ENCODE results near the gene UBE3B.

UBE3B gene

GRCh38 chr12:109432431-109432830 lies 45.0 kb upstream of the UBE3B start:
- TF ChIP-seq GABPA (IDR thresholded peaks at IDR 0.05; ENCODE audit: low read depth) = no peak
- no peak for TF ChIP-seq POLR2AphosphoS5 (IDR thresholded peaks at IDR 0.05; ENCODE audit: low read depth)
- TF ChIP-seq SPI1 (IDR thresholded peaks at IDR 0.05; ENCODE audit: borderline replicate concordance, low read depth) = no peak
- no peak for TF ChIP-seq CTCF (IDR thresholded peaks at IDR 0.05; ENCODE audit: insufficient read depth, low read length)
- TF ChIP-seq, protein P1, sequence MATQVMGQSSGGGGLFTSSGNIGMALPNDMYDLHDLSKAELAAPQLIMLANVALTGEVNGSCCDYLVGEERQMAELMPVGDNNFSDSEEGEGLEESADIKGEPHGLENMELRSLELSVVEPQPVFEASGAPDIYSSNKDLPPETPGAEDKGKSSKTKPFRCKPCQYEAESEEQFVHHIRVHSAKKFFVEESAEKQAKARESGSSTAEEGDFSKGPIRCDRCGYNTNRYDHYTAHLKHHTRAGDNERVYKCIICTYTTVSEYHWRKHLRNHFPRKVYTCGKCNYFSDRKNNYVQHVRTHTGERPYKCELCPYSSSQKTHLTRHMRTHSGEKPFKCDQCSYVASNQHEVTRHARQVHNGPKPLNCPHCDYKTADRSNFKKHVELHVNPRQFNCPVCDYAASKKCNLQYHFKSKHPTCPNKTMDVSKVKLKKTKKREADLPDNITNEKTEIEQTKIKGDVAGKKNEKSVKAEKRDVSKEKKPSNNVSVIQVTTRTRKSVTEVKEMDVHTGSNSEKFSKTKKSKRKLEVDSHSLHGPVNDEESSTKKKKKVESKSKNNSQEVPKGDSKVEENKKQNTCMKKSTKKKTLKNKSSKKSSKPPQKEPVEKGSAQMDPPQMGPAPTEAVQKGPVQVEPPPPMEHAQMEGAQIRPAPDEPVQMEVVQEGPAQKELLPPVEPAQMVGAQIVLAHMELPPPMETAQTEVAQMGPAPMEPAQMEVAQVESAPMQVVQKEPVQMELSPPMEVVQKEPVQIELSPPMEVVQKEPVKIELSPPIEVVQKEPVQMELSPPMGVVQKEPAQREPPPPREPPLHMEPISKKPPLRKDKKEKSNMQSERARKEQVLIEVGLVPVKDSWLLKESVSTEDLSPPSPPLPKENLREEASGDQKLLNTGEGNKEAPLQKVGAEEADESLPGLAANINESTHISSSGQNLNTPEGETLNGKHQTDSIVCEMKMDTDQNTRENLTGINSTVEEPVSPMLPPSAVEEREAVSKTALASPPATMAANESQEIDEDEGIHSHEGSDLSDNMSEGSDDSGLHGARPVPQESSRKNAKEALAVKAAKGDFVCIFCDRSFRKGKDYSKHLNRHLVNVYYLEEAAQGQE (IDR thresholded peaks at IDR 0.05; ENCODE audit: insufficient replicate concordance, low read depth) = no peak

DNA sequence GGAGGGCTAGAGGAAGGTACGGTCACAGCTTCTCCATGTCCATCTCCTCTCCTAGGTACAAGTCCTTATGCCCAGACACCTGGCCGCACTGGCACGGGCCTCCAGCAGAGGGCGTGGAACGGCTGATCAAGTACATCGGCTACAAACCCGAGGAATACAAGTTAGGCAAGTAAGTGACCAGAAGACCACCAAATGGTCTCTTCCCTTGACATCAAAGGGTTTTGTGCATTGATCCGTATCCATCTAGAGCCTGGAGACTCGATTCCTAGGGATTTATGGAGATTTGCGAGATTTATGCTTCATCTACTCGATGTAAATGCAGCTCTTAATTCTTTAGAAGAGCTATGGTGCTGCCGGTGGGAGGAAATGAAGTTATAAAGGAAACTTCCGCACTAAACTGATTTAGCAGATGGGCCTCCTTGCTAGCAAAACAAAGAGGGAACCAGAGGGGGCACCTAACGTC lies 44.6 kb upstream of the UBE3B start:
- Histone ChIP-seq H3K4me3 (replicated peaks; ENCODE audit: insufficient read depth, low read length) (no peak overlapping the region), H3K27me3 (ENCODE audit: insufficient read depth, poor library complexity, severe bottlenecking) (no peaks in the 10 kb centered on the region), H3K27ac (replicated peaks) (no peak overlapping the region)
- peak; percentile 92 for TF ChIP-seq CTCF (IDR thresholded peaks at IDR 0.05; ENCODE audit: insufficient read depth, low read length)
- TF ChIP-seq, protein P1 (IDR thresholded peaks at IDR 0.05; ENCODE audit: insufficient replicate concordance, low read depth) = no peak
- DNase-seq (ENCODE audit: low read depth in 1 of 2, low spot score in 1 of 2) = peak; percentile 42 to 81

More at GRCh38 chr12:109432431-109432830, 45.0 kb upstream of the UBE3B start:
- Histone ChIP-seq H3K27me3 (ENCODE audit: insufficient read depth, poor library complexity, severe bottlenecking) (no peaks in the 10 kb centered on the region), H3K27ac (replicated peaks) (no peak overlapping the region), H3K4me3 (replicated peaks; ENCODE audit: insufficient read depth, low read length) (no peak overlapping the region)
- no peak for DNase-seq (ENCODE audit: low read depth in 1 of 2, low spot score in 1 of 2)

DNA sequence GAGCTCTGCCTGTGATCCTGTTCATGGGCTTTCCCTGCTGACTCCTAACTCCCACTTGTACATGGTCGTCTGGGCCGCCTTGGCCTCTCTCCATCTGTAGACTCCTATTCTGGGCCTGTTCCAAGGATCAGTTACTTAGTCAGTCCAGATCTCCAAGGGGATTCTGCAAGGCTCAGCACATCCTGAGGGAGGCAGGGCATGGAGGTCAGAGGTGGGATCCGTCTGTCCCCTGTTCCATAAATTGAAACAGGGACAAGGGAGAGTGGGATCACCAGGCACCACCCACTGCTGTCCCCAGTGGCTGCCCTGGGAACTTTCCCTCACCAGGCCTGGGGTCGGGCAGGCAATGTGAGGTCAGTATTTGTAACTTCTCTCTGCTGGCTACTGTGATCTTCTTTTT lies 43.8 kb upstream of the UBE3B start:
- no peak for DNase-seq (ENCODE audit: low read depth in 1 of 2, low spot score in 1 of 2)
- no peak for TF ChIP-seq SPI1 (IDR thresholded peaks at IDR 0.05; ENCODE audit: borderline replicate concordance, low read depth)
- TF ChIP-seq POLR2AphosphoS5 (IDR thresholded peaks at IDR 0.05; ENCODE audit: low read depth) = no peak
- peak; percentile 14 for TF ChIP-seq CTCF (IDR thresholded peaks at IDR 0.05; ENCODE audit: insufficient read depth, low read length)
- no peak for TF ChIP-seq GABPA (IDR thresholded peaks at IDR 0.05; ENCODE audit: low read depth)
- H3K27ac ChIP-seq (replicated peaks) = no peak overlapping the region
- no peak overlapping the region for H3K4me3 ChIP-seq (replicated peaks; ENCODE audit: insufficient read depth, low read length)
- H3K27me3 ChIP-seq (ENCODE audit: insufficient read depth, poor library complexity, severe bottlenecking) = no peaks in the 10 kb centered on the region

DNA sequence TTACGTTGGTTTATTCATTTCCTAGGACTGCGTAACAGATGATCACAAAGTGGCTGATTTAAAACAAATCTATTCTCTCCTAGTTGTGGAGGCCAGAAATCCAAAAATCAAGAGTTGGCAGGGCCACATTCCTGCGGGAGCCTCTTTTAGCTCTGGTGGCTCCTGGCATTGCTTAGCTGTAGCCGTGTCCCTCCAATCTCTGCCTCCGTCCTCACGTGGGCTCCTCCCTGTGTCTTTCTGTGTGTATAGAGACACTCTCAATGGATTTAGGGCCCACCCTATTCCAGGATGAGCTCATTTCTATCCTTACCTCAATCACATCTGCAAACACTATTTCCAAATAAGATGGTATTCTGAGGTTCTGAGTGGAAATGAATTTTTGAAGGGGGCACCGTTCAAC lies 42.9 kb upstream of the UBE3B start:
- DNase-seq (ENCODE audit: low read depth in 1 of 2, low spot score in 1 of 2) = no peak
- Histone ChIP-seq H3K27me3 (ENCODE audit: insufficient read depth, poor library complexity, severe bottlenecking) (no peaks in the 10 kb centered on the region), H3K27ac (replicated peaks) (no peak overlapping the region), H3K4me3 (replicated peaks; ENCODE audit: insufficient read depth, low read length) (no peak overlapping the region)
- TF ChIP-seq POLR2AphosphoS5 (IDR thresholded peaks at IDR 0.05; ENCODE audit: low read depth) (no peak), GABPA (IDR thresholded peaks at IDR 0.05; ENCODE audit: low read depth) (no peak), CTCF (IDR thresholded peaks at IDR 0.05; ENCODE audit: insufficient read depth, low read length) (no peak), SPI1 (IDR thresholded peaks at IDR 0.05; ENCODE audit: borderline replicate concordance, low read depth) (no peak)
- TF ChIP-seq, protein P1 (IDR thresholded peaks at IDR 0.05; ENCODE audit: insufficient replicate concordance, low read depth) = no peak
